IPS DF 6.9 (cell line): ENCODE measurements around the gene PTPN14.

ENCODE experiments used
- DNase-seq: peaks from one replicate; pipeline ENCODE4 v3.0.0-alpha.2; 2013; ENCODE audit warnings: low read depth, low spot score
- H3K27ac ChIP-seq: one replicate; pipeline ENCODE4 v1.5.1; 2013; ENCODE audit warnings: low read length, control low read depth
- H3K27me3 ChIP-seq: 2 replicates; pipeline ENCODE4 v1.6.1; 2013; ENCODE audit warnings: mild to moderate bottlenecking, low read length; ENCODE audit not compliant: control insufficient read depth, insufficient read depth
- H3K36me3 ChIP-seq: 2 replicates; pipeline ENCODE4 v1.6.1; 2013; ENCODE audit warnings: low read length; ENCODE audit not compliant: control insufficient read depth, insufficient read depth
- H3K4me1 ChIP-seq: 2 replicates; pipeline ENCODE4 v1.6.1; 2013; ENCODE audit warnings: low read length; ENCODE audit not compliant: control insufficient read depth, insufficient read depth
- H3K4me3 ChIP-seq: 2 replicates; pipeline ENCODE4 v1.5.1; 2013; ENCODE audit warnings: mild to moderate bottlenecking, low read length
- H3K9me3 ChIP-seq: 2 replicates; pipeline ENCODE4 v1.6.1; 2013; ENCODE audit warnings: low read length, inconsistent platforms; ENCODE audit not compliant: control insufficient read depth, insufficient read depth
- WGBS: extraction: QIAGEN DNeasy Blood & Tissue Kit; methylation state at CpG from one replicate; pipeline ENCODE4 v1.1.7; 2013; ENCODE audit warnings: mixed read lengths, missing lambda C conversion rate; ENCODE audit not compliant: insufficient read length, insufficient coverage; 5-methylcytosine and 5-hydroxymethylcytosine counted together

The PTPN14 gene

GRCh38 chr1:214475746-214476145 is 75.7 kb downstream of the PTPN14 start:
- Histone ChIP-seq H3K4me3 (no peak overlapping the region), H3K9me3 (no peaks in the 10 kb centered on the region), H3K36me3 (no peaks in the 10 kb centered on the region; the same call in 1 of the 2 replicates), H3K4me1 (peaks cover 10% of the 10 kb centered on the region), H3K27ac (no peak overlapping the region), H3K27me3 (no peaks in the 10 kb centered on the region)
- DNase-seq, result no peak
- no CpG with 5 or more reads among the region's 3 CpGs for WGBS

DNA sequence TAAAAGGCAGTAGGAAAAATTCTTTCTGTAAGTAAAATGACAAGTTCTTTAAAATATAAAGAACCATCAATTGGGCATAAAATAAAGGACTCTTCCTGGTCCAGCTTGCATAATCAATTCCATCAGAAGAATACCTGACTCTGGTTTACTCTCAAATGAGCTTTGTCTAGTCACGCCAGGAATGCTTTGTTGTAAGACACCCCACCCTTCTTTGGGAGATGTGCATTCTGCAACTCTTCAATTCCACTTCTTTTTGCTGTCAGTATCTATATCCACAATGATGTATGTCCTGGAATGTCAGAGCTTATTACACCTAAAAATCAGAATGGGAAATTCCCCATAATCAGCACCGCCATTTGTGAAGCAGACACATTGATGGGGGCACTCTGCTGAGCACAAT is 76.1 kb downstream of the PTPN14 start:
- Histone ChIP-seq H3K27me3 (no peaks in the 10 kb centered on the region), H3K4me1 (peaks cover 10% of the 10 kb centered on the region), H3K36me3 (no peaks in the 10 kb centered on the region; the same call in 1 of the 2 replicates), H3K4me3 (no peak overlapping the region), H3K27ac (no peak overlapping the region), H3K9me3 (no peaks in the 10 kb centered on the region)
- DNase-seq, result no peak
- WGBS, result no CpG with 5 or more reads among the region's 2 CpGs

GRCh38 chr1:214474467-214474866 is 76.9 kb downstream of the PTPN14 start:
- no CpG with 5 or more reads among the region's 3 CpGs for WGBS
- Histone ChIP-seq H3K27ac (no peak overlapping the region), H3K4me3 (no peak overlapping the region), H3K27me3 (no peaks in the 10 kb centered on the region), H3K4me1 (peaks cover 10% of the 10 kb centered on the region), H3K9me3 (no peaks in the 10 kb centered on the region), H3K36me3 (no peaks in the 10 kb centered on the region; the same call in 1 of the 2 replicates)
- DNase-seq, result no peak

GRCh38 chr1:214473862-214474261 is 77.5 kb downstream of the PTPN14 start:
- Histone ChIP-seq H3K9me3 (no peaks in the 10 kb centered on the region), H3K27me3 (no peaks in the 10 kb centered on the region), H3K4me1 (peaks cover 10% of the 10 kb centered on the region), H3K36me3 (no peaks in the 10 kb centered on the region; the same call in 1 of the 2 replicates), H3K27ac (no peak overlapping the region), H3K4me3 (no peak overlapping the region)
- no CpG with 5 or more reads among the region's 2 CpGs for WGBS
- DNase-seq, result no peak

DNA sequence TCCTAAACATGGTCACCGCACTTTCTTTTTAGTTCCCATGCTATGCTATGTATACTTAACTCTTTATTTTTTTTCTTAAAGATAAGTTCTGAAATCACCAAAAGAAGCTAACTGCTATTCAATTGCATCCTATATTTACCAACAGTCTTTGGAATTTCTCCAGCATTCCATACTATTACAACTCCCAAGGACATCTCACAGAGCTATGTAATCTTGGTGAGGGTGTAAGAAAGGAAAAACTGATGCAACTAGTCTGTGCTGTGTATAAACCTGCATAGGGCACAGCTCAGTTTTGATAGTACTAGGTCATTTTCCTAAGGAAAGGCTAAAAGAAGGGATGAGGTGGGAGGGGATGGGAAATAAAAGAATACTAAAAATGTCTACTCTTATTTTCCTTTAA is 78.0 kb downstream of the PTPN14 start:
- Histone ChIP-seq H3K4me1 (peaks cover 10% of the 10 kb centered on the region), H3K27me3 (no peaks in the 10 kb centered on the region), H3K9me3 (no peaks in the 10 kb centered on the region), H3K4me3 (no peak overlapping the region), H3K36me3 (no peaks in the 10 kb centered on the region; the same call in 1 of the 2 replicates), H3K27ac (no peak overlapping the region)
- no peak for DNase-seq
- WGBS, result no CpG with 5 or more reads among the region's 1 CpG

DNA sequence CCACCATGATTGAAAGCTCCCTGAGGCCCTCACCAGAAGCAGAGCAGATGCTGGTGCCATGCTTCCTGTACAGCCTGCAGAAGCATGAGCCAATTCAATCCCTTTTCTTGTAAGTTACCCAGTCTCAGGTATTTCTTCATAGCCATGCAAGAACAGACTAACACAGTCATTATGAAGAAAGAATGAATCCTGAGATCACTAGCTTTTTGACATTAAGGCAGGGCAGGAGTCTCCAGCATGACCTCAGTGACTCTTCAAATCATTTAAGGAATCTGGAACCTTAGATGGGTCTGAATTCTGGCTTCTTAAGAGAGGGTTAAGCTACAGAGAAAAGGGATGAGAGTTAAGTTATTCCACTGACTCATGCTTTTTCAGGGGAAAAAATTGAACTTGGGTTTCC is 79.0 kb downstream of the PTPN14 start:
- DNase-seq, result no peak
- no peaks in the 10 kb centered on the region for H3K27me3 ChIP-seq
- H3K4me1 ChIP-seq, result peaks cover 10% of the 10 kb centered on the region
- no peak overlapping the region for H3K4me3 ChIP-seq
- H3K27ac ChIP-seq, result no peak overlapping the region
- no peaks in the 10 kb centered on the region for H3K9me3 ChIP-seq
- no peaks in the 10 kb centered on the region; the same call in 1 of the 2 replicates for H3K36me3 ChIP-seq

- no peak for DNase-seq
- H3K4me1 ChIP-seq, result peaks cover 6% of the 10 kb centered on the region
- H3K27me3 ChIP-seq, result no peaks in the 10 kb centered on the region
- H3K27ac ChIP-seq, result no peak overlapping the region
- H3K9me3 ChIP-seq, result no peaks in the 10 kb centered on the region
- no peak overlapping the region for H3K4me3 ChIP-seq
- WGBS, result no CpG with 5 or more reads among the region's 2 CpGs
- H3K36me3 ChIP-seq, result no peaks in the 10 kb centered on the region; the same call in 1 of the 2 replicates
Observed at GRCh38 chr1:214471458-214471857, 79.9 kb downstream of the PTPN14 start.

- H3K27me3 ChIP-seq, result no peaks in the 10 kb centered on the region
- no peaks in the 10 kb centered on the region; the same call in 1 of the 2 replicates for H3K4me1 ChIP-seq
- WGBS, result no CpG with 5 or more reads among the region's 3 CpGs
Observed at GRCh38 chr1:214470132-214470531, 81.3 kb downstream of the PTPN14 start.

GRCh38 chr1:214469290-214469689 is 82.1 kb downstream of the PTPN14 start:
- H3K36me3 ChIP-seq, result 0 out of 2 replicates have a peak, but pooled peaks cover 3% of the 10 kb centered on the region
- no peaks in the 10 kb centered on the region; the same call in 1 of the 2 replicates for H3K4me1 ChIP-seq
- H3K27ac ChIP-seq, result no peak overlapping the region
- no peak overlapping the region for H3K4me3 ChIP-seq
- no peaks in the 10 kb centered on the region for H3K27me3 ChIP-seq
- DNase-seq, result no peak
- no CpG with 5 or more reads among the region's 1 CpG for WGBS
- H3K9me3 ChIP-seq, result no peaks in the 10 kb centered on the region

More at GRCh38 chr1:214470132-214470531, 81.3 kb downstream of the PTPN14 start:
- no peak overlapping the region for H3K4me3 ChIP-seq
- no peak overlapping the region for H3K27ac ChIP-seq
- no peaks in the 10 kb centered on the region for H3K9me3 ChIP-seq
- DNase-seq, result no peak
- H3K36me3 ChIP-seq, result no peaks in the 10 kb centered on the region

GRCh38 chr1:214467078-214467585 is 84.3 kb downstream of the PTPN14 start:
- DNase-seq, result no peak
- no peaks in the 10 kb centered on the region for H3K4me1 ChIP-seq

GRCh38 chr1:214466403-214467077 is 84.9 kb downstream of the PTPN14 start:
- WGBS, result no CpG with 5 or more reads among the region's 3 CpGs
- no peaks in the 10 kb centered on the region for H3K9me3 ChIP-seq
- no peak overlapping the region for H3K27ac ChIP-seq
- no peaks in the 10 kb centered on the region for H3K27me3 ChIP-seq
- no peak overlapping the region for H3K4me3 ChIP-seq
- H3K36me3 ChIP-seq, result 0 out of 2 replicates have a peak, but pooled peaks cover 4% of the 10 kb centered on the region
- H3K4me1 ChIP-seq, result no peaks in the 10 kb centered on the region
- no peak for DNase-seq

More at GRCh38 chr1:214467078-214467585, 84.3 kb downstream of the PTPN14 start:
- Histone ChIP-seq H3K4me3 (no peak overlapping the region), H3K9me3 (no peaks in the 10 kb centered on the region), H3K27ac (no peak overlapping the region), H3K27me3 (no peaks in the 10 kb centered on the region), H3K36me3 (0 out of 2 replicates have a peak, but pooled peaks cover 4% of the 10 kb centered on the region)
- no CpG with 5 or more reads among the region's 1 CpG for WGBS
